GM19023 (cell line): ENCODE measurements around the gene SKP1.
A peak's percentile ranks its signal among the peaks of the same experiment; 100 is the strongest.
"Not testable (repeated sequence)": the region's sequence is repeated elsewhere in the genome, so short reads cannot be mapped to it uniquely, and the experiment has no call there.

Experiments
- ATAC-seq: cut with Tn5 transposase; IDR thresholded peaks from one replicate; pipeline ENCODE4 v1.9.1; 2021; ENCODE audit warnings: mild to moderate bottlenecking, moderate library complexity; ENCODE audit not compliant: unreplicated experiment

The SKP1 gene

GRCh38 chr5:134176511-134177368 lies at the start of gene SKP1:
Gene SKP1 (minus strand): TSS chr5:134176950. CDS start chr5:134174022, 2,928 bp downstream.
- peak; percentile 77 for ATAC-seq

DNA sequence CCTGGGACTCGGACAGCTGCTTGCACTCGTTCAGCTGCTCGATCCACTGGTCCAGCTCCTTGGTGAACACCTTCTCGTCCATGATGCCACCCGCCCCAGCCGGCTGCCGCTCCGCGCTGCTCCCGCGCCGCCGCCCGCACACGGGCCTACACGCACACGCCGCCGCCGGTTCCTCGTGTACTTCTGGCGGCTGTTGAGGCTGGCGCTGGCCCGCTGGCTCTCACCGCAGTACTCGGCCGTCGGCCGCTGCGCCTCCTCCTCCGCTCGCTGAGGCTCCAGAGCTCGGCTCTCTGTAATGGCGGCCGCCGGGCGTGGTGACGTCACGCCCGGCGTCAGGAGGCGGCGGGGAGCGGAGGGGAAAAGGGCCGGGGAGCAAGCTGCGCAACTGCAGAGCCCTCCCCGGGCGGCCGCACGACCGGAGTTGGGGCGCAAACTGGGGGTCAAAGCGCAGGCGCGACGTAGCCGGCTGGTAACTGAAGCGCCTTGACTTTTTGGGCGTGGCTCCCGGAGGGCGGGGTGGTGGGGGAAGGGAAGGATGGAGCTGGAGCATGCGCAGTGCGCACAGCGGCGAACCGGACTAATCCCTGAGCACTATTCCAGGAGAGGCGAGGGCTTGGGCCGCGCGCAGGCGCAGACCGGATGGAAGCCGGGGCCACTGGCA lies 49.2 kb upstream of the SKP1 start, which contains the start of gene PPP2CA:
TSS of gene PPP2CA (minus strand) at position 294 of the 661 bp plus-strand sequence. CDS start at position 82, 212 bp downstream.
- peak; percentile 83 for ATAC-seq

GRCh38 chr5:134224888-134225779 lies 48.4 kb upstream of the SKP1 start:
- ATAC-seq: peak; percentile 33

DNA sequence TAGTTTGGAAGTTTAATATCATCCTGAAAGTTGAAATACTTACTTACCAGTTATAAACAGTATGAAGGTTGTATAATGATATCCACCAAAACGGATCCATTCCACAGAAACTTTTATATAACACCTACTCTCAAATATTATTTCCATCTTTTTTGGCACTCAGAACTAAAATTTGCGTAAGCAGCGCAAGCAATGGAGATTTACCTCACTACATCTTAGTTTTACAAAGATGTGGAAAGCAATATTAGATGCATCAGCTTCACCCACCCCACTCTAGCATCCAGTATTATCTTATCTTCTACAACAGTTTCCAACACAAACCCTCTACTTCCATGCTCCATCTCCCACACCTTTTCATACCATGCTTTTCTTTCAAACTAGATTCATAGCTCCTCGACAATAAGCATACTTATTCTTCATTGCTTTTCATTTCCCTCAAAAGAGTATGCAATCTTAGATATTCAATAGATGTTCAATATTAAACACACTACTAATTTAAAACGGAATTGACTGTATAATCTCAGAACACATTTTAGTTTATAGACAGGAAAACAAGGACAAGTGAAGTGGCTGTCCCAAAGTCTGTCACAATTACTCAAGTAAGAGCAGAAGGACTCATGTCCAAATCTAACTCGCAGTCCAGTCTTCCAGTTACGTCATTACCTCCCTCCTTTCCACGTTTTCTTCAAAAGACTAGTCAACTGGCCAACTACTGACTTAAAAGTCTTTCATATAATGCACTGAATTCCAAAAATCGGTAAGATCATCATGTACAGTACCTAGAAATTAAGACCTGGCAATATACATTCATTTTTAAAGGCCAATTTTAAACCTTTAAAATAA lies 46.9 kb upstream of the SKP1 start:
- no peak for ATAC-seq

DNA sequence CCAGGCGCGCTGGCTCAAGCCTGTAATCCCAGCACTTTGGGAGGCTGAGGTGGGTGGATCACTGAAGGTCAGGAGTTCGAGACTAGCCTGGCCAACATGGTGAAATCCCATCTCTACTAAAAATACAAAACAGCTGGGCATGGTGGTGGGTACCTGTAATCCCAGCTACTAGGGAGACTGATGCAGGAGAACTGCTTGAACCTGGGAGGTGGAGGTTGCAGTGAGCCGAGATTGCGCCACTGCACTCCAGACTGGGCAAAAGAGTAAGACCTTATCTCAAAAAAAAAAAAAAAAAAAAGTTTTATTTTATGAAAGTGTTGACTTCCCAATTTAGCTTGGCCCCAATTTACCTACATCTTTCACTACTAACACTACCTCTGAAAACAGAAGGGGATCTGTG lies 44.9 kb upstream of the SKP1 start:
- not testable (repeated sequence) for ATAC-seq

- no peak for ATAC-seq
Measured at GRCh38 chr5:134215757-134216156, 39.0 kb upstream of the SKP1 start.

DNA sequence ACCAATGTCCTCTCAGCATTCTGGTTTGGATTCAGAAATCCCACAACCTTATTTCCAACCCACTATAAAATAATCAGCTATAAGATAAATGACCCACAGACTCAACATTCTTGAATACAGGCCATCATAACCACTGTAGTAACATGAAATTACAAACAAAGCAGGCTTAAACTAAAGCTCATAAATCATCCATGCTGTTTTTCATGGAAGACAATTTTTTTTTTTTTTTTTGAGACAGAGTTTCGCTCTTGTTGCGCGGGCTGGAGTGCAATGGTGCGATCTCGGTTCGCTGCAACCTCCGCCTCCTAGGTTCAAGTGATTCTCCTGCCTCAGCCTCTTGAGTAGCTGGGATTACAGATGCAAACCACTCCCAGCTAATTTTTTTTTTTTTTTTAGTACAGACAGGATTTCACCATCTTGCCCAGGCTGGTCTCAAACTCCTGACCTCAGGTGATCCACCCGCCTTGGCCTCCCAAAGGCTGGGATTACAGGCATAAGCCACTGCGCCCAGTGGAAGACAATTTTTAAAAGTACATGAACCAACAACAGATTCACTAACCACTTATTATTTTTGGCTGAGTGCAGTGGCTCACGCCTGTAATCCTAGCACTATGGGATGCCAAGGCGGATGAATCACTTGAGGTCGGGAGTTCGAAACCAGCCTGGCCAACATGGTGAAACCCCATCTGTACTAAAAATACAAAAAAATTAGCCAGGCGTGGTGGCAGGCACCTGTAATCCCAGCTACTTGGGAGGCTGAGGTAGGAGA lies 34.7 kb upstream of the SKP1 start:
- ATAC-seq: not testable (repeated sequence)

GRCh38 chr5:134209477-134210245 lies 32.9 kb upstream of the SKP1 start:
- ATAC-seq: no peak

DNA sequence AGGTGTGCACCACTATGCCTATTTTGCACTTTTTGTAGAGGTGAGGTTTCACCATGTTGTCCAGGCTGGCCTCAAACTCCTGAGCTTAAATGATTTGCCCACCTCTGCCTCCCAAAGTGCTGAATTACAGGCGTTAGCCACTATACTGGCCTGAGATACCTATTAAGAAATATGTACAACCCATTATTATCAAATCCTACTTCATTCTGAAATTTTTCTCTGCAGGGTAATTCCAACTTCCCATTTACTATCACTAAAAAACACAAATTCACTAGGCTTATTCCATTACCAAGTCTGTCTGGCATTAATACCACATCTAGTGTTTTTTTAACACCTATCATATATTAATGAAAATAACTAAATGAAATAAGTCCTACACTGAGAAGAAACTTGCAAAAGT lies 30.9 kb upstream of the SKP1 start:
- no peak for ATAC-seq

DNA sequence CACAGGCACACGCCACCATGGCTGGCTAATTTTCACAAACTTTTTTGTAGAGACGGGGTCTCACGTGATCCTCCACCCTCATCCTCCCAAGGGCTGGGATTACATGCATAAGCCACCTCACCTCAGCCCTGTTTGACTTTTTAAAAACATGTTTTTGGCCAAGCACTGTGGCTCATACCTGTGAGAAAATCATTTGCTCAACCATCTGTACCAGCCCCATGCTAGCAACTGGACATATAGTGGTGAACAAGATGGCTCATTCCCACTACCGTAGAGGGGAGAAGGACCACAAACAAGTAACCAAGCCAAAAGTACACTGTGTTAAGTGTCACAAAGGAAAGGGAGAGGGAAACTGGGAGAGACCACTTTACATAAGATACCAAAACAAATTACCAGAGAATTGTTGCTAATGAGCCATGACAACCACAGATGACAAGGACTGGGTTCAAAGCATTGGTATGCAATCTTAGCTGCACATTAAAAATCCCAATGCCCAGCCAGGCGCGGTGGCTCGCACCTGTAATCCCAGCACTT lies 29.9 kb upstream of the SKP1 start:
- ATAC-seq: no peak

GRCh38 chr5:134204575-134204974 lies 27.8 kb upstream of the SKP1 start:
- no peak for ATAC-seq

- no peak for ATAC-seq
Measured at GRCh38 chr5:134203630-134204029, 26.9 kb upstream of the SKP1 start.

GRCh38 chr5:134195666-134196065 lies 18.9 kb upstream of the SKP1 start:
- no peak for ATAC-seq

DNA sequence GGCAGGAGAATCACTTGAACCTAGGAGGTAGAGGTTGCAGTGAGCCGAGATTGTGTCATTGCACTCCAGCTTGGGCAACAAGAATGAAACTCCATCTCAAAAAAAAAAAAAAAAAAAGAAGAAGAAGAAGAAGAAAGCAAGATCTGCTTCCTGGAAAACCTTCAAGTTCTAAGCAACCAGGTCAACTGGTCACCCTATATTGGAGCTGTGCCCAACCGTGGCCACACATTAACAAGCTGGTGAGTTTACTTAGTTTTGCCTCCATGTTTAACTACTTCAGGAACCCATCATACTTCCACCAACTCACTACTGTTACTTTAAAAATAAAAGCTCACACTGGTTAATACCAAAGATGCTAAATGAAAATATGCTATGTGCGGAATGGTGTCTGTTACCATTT lies 12.3 kb upstream of the SKP1 start:
- no peak for ATAC-seq

- no peak for ATAC-seq
Measured at GRCh38 chr5:134188092-134188491, 11.3 kb upstream of the SKP1 start.

GRCh38 chr5:134184155-134185135 lies 7.7 kb upstream of the SKP1 start:
- ATAC-seq: peak; percentile 89

GRCh38 chr5:134183481-134183880 lies 6.7 kb upstream of the SKP1 start:
- no peak for ATAC-seq
